ENCODE measurements around the gene TRPM3. TPM values are rescaled to one million over a fixed set of nuclear protein-coding genes. Genes with fewer than 3 reads are reported as not detected.

Gene TRPM3
- not detected in 5 replicates for total RNA-seq (2022; extraction: Qiagen RNA extraction; ENCODE audit: low read depth)

GRCh38 chr9:71121275-71122021 lies at the start of gene TRPM3:
Gene TRPM3 (minus strand): TSS chr9:71121621. CDS start chr9:71121354, 267 bp downstream.

All from A549 treated with CpdA at 1 μM for 4 hours (cell line).